ENCODE results near the gene ARL14.

The ARL14 gene

GRCh38 chr3:160698599-160699195, 21.7 kb downstream of the ARL14 start:
- Histone ChIP-seq H3K27ac (ENCODE audit: low read depth, low read length) (no peak overlapping the region), H3K4me2 (ENCODE audit: low read depth, low read length, poor library complexity, severe bottlenecking) (no peak overlapping the region)

GRCh38 chr3:160701490-160701889, 24.5 kb downstream of the ARL14 start:
- H3K9me3 ChIP-seq (ENCODE audit: insufficient read depth, low read length): no peaks in the 10 kb centered on the region
- TF ChIP-seq CTCF (IDR thresholded peaks at IDR 0.05; ENCODE audit: insufficient read depth, low read length, poor library complexity, severe bottlenecking): no peak
- no peak for TF ChIP-seq EZH2phosphoT487 (conservative IDR thresholded peaks at IDR 0.05; ENCODE audit: low read length)
- no peak overlapping the region for H3K9ac ChIP-seq (ENCODE audit: low read length)
- H3F3A ChIP-seq (ENCODE audit: insufficient read depth): no peaks in the 10 kb centered on the region
- H3K79me2 ChIP-seq (ENCODE audit: insufficient read depth, low read length): no peaks in the 10 kb centered on the region
- no peaks in the 10 kb centered on the region for H3K27me3 ChIP-seq (ENCODE audit: low read length)
- no peak overlapping the region for H3K4me3 ChIP-seq (ENCODE audit: insufficient read depth, low read length, poor library complexity, severe bottlenecking)
- no peaks in the 10 kb centered on the region for H4K20me1 ChIP-seq (ENCODE audit: low read depth, low read length)
- H2AFZ ChIP-seq (ENCODE audit: low read depth, low read length, severe bottlenecking): no peak overlapping the region
- H3K9me2 ChIP-seq (replicated peaks; ENCODE audit: insufficient read depth, low read length): no peaks in the 10 kb centered on the region
- H3K4me2 ChIP-seq (ENCODE audit: low read depth, low read length, poor library complexity, severe bottlenecking): no peak overlapping the region
- no peaks in the 10 kb centered on the region for H3K36me3 ChIP-seq (ENCODE audit: low read length)
- H3K27ac ChIP-seq (ENCODE audit: low read depth, low read length): no peak overlapping the region

More at GRCh38 chr3:160698599-160699195, 21.7 kb downstream of the ARL14 start:
- Histone ChIP-seq H2AFZ (ENCODE audit: low read depth, low read length, severe bottlenecking) (no peak overlapping the region), H3K79me2 (ENCODE audit: insufficient read depth, low read length) (no peaks in the 10 kb centered on the region), H3K9me3 (ENCODE audit: insufficient read depth, low read length) (no peaks in the 10 kb centered on the region), H3K4me3 (ENCODE audit: insufficient read depth, low read length, poor library complexity, severe bottlenecking) (no peak overlapping the region), H3K9ac (ENCODE audit: low read length) (no peak overlapping the region), H3K27me3 (ENCODE audit: low read length) (no peaks in the 10 kb centered on the region), H3K9me2 (replicated peaks; ENCODE audit: insufficient read depth, low read length) (no peaks in the 10 kb centered on the region), H4K20me1 (ENCODE audit: low read depth, low read length) (no peaks in the 10 kb centered on the region), H3F3A (ENCODE audit: insufficient read depth) (no peaks in the 10 kb centered on the region), H3K36me3 (ENCODE audit: low read length) (no peaks in the 10 kb centered on the region)
- TF ChIP-seq EZH2phosphoT487 (conservative IDR thresholded peaks at IDR 0.05; ENCODE audit: low read length): no peak
- no peak for TF ChIP-seq CTCF (IDR thresholded peaks at IDR 0.05; ENCODE audit: insufficient read depth, low read length, poor library complexity, severe bottlenecking)

- Histone ChIP-seq H3K4me3 (ENCODE audit: insufficient read depth, low read length, poor library complexity, severe bottlenecking) (no peak overlapping the region), H3K36me3 (ENCODE audit: low read length) (no peaks in the 10 kb centered on the region), H3F3A (ENCODE audit: insufficient read depth) (no peaks in the 10 kb centered on the region), H4K20me1 (ENCODE audit: low read depth, low read length) (no peaks in the 10 kb centered on the region), H3K4me2 (ENCODE audit: low read depth, low read length, poor library complexity, severe bottlenecking) (no peak overlapping the region), H3K9me2 (replicated peaks; ENCODE audit: insufficient read depth, low read length) (no peaks in the 10 kb centered on the region), H3K9me3 (ENCODE audit: insufficient read depth, low read length) (no peaks in the 10 kb centered on the region), H2AFZ (ENCODE audit: low read depth, low read length, severe bottlenecking) (no peak overlapping the region), H3K79me2 (ENCODE audit: insufficient read depth, low read length) (no peaks in the 10 kb centered on the region), H3K9ac (ENCODE audit: low read length) (no peak overlapping the region), H3K27ac (ENCODE audit: low read depth, low read length) (no peak overlapping the region), H3K27me3 (ENCODE audit: low read length) (no peaks in the 10 kb centered on the region)
- TF ChIP-seq CTCF (IDR thresholded peaks at IDR 0.05; ENCODE audit: insufficient read depth, low read length, poor library complexity, severe bottlenecking) (no peak), EZH2phosphoT487 (conservative IDR thresholded peaks at IDR 0.05; ENCODE audit: low read length) (no peak)
Measured at GRCh38 chr3:160702290-160702689, 25.3 kb downstream of the ARL14 start.

All from SU-DHL-6 (cell line).